HCT116 (cell line): ENCODE measurements around the gene ROCK2. TPM values are rescaled to one million over a fixed set of nuclear protein-coding genes. Genes with fewer than 3 reads are reported as not detected.

Experiments
- ATAC-seq: fragments of 200-7000 bp; cut with Tn5 transposase; 2 replicates; pipeline ENCODE4 v1.9.1; 2020; ENCODE audit warnings: mild to moderate bottlenecking, moderate library complexity
- BruUV-seq: library from RNA; stranded (reverse); fragments of 400-500 nt; replicated peaks from 2 replicates; lab custom pipeline; 2021; lab: Mats Ljungman, UMichigan
- CTCF ChIA-PET: fragments of 300-600 bp; sonication (Branson Sonifier 250); formaldehyde crosslinking; loops from one replicate; lab custom pipeline; 2021; ENCODE audit warnings: antibody characterized with exemption; lab: Charles Lee
- POLR2A ChIA-PET: fragments of 300-600, 350-600 bp; sonication (Branson Sonifier 250); formaldehyde crosslinking; loops from one replicate; lab custom pipeline; 2021; ENCODE audit warnings: antibody characterized with exemption; lab: Charles Lee
- RAD21 ChIA-PET, 2 experiments: fragments of 300-600 bp; sonication (Branson Sonifier 250); formaldehyde crosslinking; loops; one replicate each; lab custom pipeline; 2023; ENCODE audit warnings: low total read pairs in 2 of 2; ENCODE audit not compliant: uncharacterized antibody in 2 of 2, unreplicated experiment in 2 of 2, low non-redundant PET in 1 of 2; lab: Charles Lee
- DNase-seq: peaks from one replicate; pipeline ENCODE4 v3.0.0-alpha.2; 2010; ENCODE audit warnings: low read depth, low spot score
- H2AFZ ChIP-seq: fragments of 200-600 bp; shearing (Covaris generic), sonication (generic); 2 replicates; pipeline ENCODE4 v1.6.1; 2017; ENCODE audit warnings: low read depth, mixed run types, mixed read lengths, antibody characterized with exemption, low read length; ENCODE audit not compliant: poor library complexity, severe bottlenecking
- H3K27ac ChIP-seq: 2 replicates; pipeline ENCODE4 v1.5.1; 2012; ENCODE audit warnings: low read depth, low read length
- H3K27me3 ChIP-seq: fragments of 200-600 bp; sonication (generic); 2 replicates; pipeline ENCODE4 v1.6.1; 2016; ENCODE audit warnings: mixed run types, low read length, mixed read lengths; ENCODE audit not compliant: insufficient read depth
- H3K36me3 ChIP-seq, 2 experiments: fragments of 200-500 bp in 1 of 2; fragments of 200-600 bp in 1 of 2; sonication (Bioruptor generic) in 1 of 2; sonication (generic) in 1 of 2; 2 replicates each; pipeline versions ENCODE4 v1.5.1 to v1.6.1; 2014 to 2016; ENCODE audit warnings: low read length in 2 of 2, inconsistent platforms in 1 of 2, mixed read lengths in 1 of 2, mixed run types in 1 of 2; ENCODE audit not compliant: insufficient read depth in 2 of 2, control insufficient read depth in 1 of 2
- H3K4me1 ChIP-seq, 2 experiments: fragments of 200-600 bp in 1 of 2; sonication (generic) in 1 of 2; 2 replicates each; pipeline versions ENCODE4 v1.5.1 to v1.6.1; 2012 to 2017; ENCODE audit warnings: low read length in 2 of 2, inconsistent platforms in 1 of 2, mild to moderate bottlenecking in 1 of 2, mixed read lengths in 1 of 2, mixed run types in 1 of 2, moderate library complexity in 1 of 2; ENCODE audit not compliant: insufficient read depth in 2 of 2, control insufficient read depth in 1 of 2
- H3K4me2 ChIP-seq: fragments of 200-600 bp; sonication (generic); 2 replicates; pipeline ENCODE4 v1.6.1; 2017; ENCODE audit warnings: mixed run types, low read length, mixed read lengths
- H3K4me3 ChIP-seq, 2 experiments: fragments of 200-600 bp in 1 of 2; sonication (generic) in 1 of 2; replicated peaks in 1 of 2; 2 replicates each; pipeline ENCODE4 v1.5.1; 2011 to 2016; ENCODE audit warnings: low read length in 2 of 2, control low read depth in 1 of 2, low read depth in 1 of 2, mild to moderate bottlenecking in 1 of 2, mixed read lengths in 1 of 2, mixed run types in 1 of 2
- H3K79me2 ChIP-seq: fragments of 200-600 bp; sonication (generic); 2 replicates; pipeline ENCODE4 v1.6.1; 2017; ENCODE audit warnings: mild to moderate bottlenecking, mixed run types, low read length, moderate library complexity, mixed read lengths; ENCODE audit not compliant: insufficient read depth
- H3K9ac ChIP-seq: fragments of 200-600 bp; sonication (generic); 2 replicates; pipeline ENCODE4 v1.6.1; 2016; ENCODE audit warnings: low read length, mixed read lengths
- H3K9me2 ChIP-seq: fragments of 200-600 bp; sonication (generic), shearing (Covaris generic); 2 replicates; pipeline ENCODE4 v1.6.1; 2017; ENCODE audit warnings: mixed run types, mild to moderate bottlenecking, moderate library complexity; ENCODE audit not compliant: insufficient read depth
- H3K9me3 ChIP-seq, 2 experiments: fragments of 200-500 bp in 1 of 2; fragments of 200-600 bp in 1 of 2; sonication (Bioruptor generic) in 1 of 2; sonication (generic) in 1 of 2; 2 replicates each; pipeline ENCODE4 v1.6.1; 2014 to 2017; ENCODE audit warnings: low read length in 2 of 2, mixed read lengths in 2 of 2, inconsistent platforms in 1 of 2, low read depth in 1 of 2, mild to moderate bottlenecking in 1 of 2, mixed run types in 1 of 2, moderate library complexity in 1 of 2; ENCODE audit not compliant: control insufficient read depth in 1 of 2, insufficient read depth in 1 of 2
- H4K20me1 ChIP-seq: fragments of 200-600 bp; sonication (generic), shearing (Covaris generic); 2 replicates; pipeline ENCODE4 v1.6.1; 2017; ENCODE audit warnings: mixed run types, mild to moderate bottlenecking, moderate library complexity; ENCODE audit not compliant: insufficient read depth
- JUND ChIP-seq: IDR thresholded peaks from 2 replicates; pipeline ENCODE4 v1.6.1; 2012
- SIN3A ChIP-seq: IDR thresholded peaks from 2 replicates; pipeline ENCODE4 v1.6.1; 2012; ENCODE audit warnings: low read depth
- intact Hi-C: fragments of 100-400 bp; cut with micrococcal nuclease; formaldehyde crosslinking; loops from 2 replicates; pipeline ENCODE4 v1.10.0; 2022
- total RNA-seq: library from RNA; stranded (reverse); gene quantifications from one replicate; pipeline ENCODE4 v1.2.1, GENCODE V29; 2021; ENCODE audit not compliant: unreplicated experiment

ROCK2 gene
- total RNA-seq, 1 experiment from 2014 or later: 48.0 TPM

DNA sequence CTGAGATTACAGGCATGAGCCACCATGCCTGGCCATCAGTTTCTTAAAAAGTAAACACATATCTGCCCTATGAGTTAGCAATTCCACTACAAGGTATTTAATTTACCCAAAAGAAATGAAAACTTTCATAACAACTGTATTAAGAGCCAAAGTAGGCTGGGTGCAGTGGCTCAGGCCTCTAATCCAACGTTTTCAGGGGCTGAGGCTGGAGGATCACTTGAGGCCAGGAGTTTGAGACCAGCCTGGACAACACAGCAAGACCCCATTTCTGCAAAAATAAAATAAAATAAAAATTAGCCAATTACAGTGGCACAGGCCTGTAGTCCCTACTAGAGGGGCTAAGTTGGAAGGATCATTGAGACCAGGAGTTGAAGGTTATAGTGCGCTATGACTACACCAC lies 6.5 kb downstream of the ROCK2 start:
- ChIA-PET RAD21 (no interaction called here), POLR2A (no interaction called here), CTCF (no interaction called here)
- DNase-seq (no peak), ATAC-seq (no peak)
- peaks cover 100% of the 10 kb centered on the region for H3K79me2 ChIP-seq
- peaks cover 22% of the 10 kb centered on the region; the same call in 1 of the 2 replicates for H4K20me1 ChIP-seq
- H3K9me3 ChIP-seq: no peaks in the 10 kb centered on the region
- BruUV-seq: no TSS peak
- no peak overlapping the region for H3K27ac ChIP-seq
- no peaks in the 10 kb centered on the region for H3K9me2 ChIP-seq
- intact Hi-C loops: no loop called here
- H3K36me3 ChIP-seq: no peaks in the 10 kb centered on the region
- H2AFZ ChIP-seq: no peak overlapping the region
- no peaks in the 10 kb centered on the region for H3K27me3 ChIP-seq
- no peak overlapping the region for H3K9ac ChIP-seq
- H3K4me3 ChIP-seq: no peak overlapping the region
- peaks cover 13 to 19% of the 10 kb centered on the region in 2 experiments; a peak in 3 of 4 replicates for H3K4me1 ChIP-seq
- H3K4me2 ChIP-seq: no peak overlapping the region
- no peak for TF ChIP-seq JUND

DNA sequence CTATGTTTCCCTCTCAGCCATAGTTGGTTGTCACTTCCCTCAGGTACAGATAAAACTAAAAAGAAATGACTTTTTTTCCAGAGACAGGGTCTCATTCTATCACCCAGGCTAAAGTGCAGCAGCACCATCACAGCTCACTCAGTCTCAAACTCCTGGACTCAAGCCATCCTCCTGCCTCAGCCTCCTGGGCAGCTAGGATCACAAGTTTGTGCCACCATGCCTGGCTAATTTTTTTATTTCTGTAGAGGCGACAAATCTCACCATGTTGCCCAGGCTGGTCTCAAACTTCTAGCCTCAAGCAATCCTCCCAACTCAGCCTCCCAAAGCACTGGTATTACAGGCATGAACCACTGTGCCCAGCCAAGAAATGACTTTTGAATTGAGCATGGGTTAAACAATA lies 8.2 kb downstream of the ROCK2 start:
- ChIA-PET CTCF (no interaction called here), RAD21 (no interaction called here), POLR2A (no interaction called here)
- Histone ChIP-seq H3K4me2 (no peak overlapping the region), H3K27ac (no peak overlapping the region), H3K4me1 (peaks cover 3 to 8% of the 10 kb centered on the region in 2 experiments; a peak in 2 of 4 replicates), H4K20me1 (peaks cover 12% of the 10 kb centered on the region; the same call in 1 of the 2 replicates), H3K9me2 (no peaks in the 10 kb centered on the region), H2AFZ (no peak overlapping the region), H3K27me3 (no peaks in the 10 kb centered on the region), H3K9ac (no peak overlapping the region), H3K79me2 (peaks cover 100% of the 10 kb centered on the region), H3K4me3 (no peak overlapping the region), H3K36me3 (no peaks in the 10 kb centered on the region), H3K9me3 (no peaks in the 10 kb centered on the region)
- DNase-seq: no peak
- BruUV-seq: no TSS peak
- intact Hi-C loops: no loop called here
- no peak for ATAC-seq
- TF ChIP-seq SIN3A: no peak
